ENCODE data around the gene IZUMO1.

The IZUMO1 gene

GRCh38 chr19:48726556-48726955 is 20.2 kb downstream of the IZUMO1 start:
- Histone ChIP-seq H3K36me3 (ENCODE audit: control insufficient read depth, insufficient read depth, low read length) (no peaks in the 10 kb centered on the region), H3K27me3 (replicated peaks; ENCODE audit: control insufficient read depth, insufficient read depth, low read length) (no peaks in the 10 kb centered on the region), H3K4me3 (replicated peaks; ENCODE audit: low read depth, low read length) (no peak overlapping the region)
- no peak for TF ChIP-seq CTCF (IDR thresholded peaks at IDR 0.05; ENCODE audit: insufficient read depth, low read length, poor library complexity, severe bottlenecking)
- DNase-seq (ENCODE audit: extremely low read depth, insufficient read length): no peak

GRCh38 chr19:48724796-48725753 is 21.6 kb downstream of the IZUMO1 start:
- Histone ChIP-seq H3K4me3 (replicated peaks; ENCODE audit: low read depth, low read length) (no peak overlapping the region), H3K36me3 (ENCODE audit: control insufficient read depth, insufficient read depth, low read length) (no peaks in the 10 kb centered on the region), H3K27me3 (replicated peaks; ENCODE audit: control insufficient read depth, insufficient read depth, low read length) (no peaks in the 10 kb centered on the region)
- no peak for DNase-seq (ENCODE audit: extremely low read depth, insufficient read length)
- TF ChIP-seq CTCF (IDR thresholded peaks at IDR 0.05; ENCODE audit: insufficient read depth, low read length, poor library complexity, severe bottlenecking): no peak

GRCh38 chr19:48722196-48722708 is 24.5 kb downstream of the IZUMO1 start:
- Histone ChIP-seq H3K36me3 (ENCODE audit: control insufficient read depth, insufficient read depth, low read length) (no peaks in the 10 kb centered on the region), H3K4me3 (replicated peaks; ENCODE audit: low read depth, low read length) (no peak overlapping the region), H3K27me3 (replicated peaks; ENCODE audit: control insufficient read depth, insufficient read depth, low read length) (no peaks in the 10 kb centered on the region)
- TF ChIP-seq CTCF (IDR thresholded peaks at IDR 0.05; ENCODE audit: insufficient read depth, low read length, poor library complexity, severe bottlenecking): no peak
- DNase-seq (ENCODE audit: extremely low read depth, insufficient read length): no peak

- Histone ChIP-seq H3K36me3 (ENCODE audit: control insufficient read depth, insufficient read depth, low read length) (no peaks in the 10 kb centered on the region), H3K27me3 (replicated peaks; ENCODE audit: control insufficient read depth, insufficient read depth, low read length) (no peaks in the 10 kb centered on the region), H3K4me3 (replicated peaks; ENCODE audit: low read depth, low read length) (peak overlapping the region; percentile 65)
- TF ChIP-seq CTCF (IDR thresholded peaks at IDR 0.05; ENCODE audit: insufficient read depth, low read length, poor library complexity, severe bottlenecking): no peak
- peak; percentile 93 for DNase-seq (ENCODE audit: extremely low read depth, insufficient read length)
These were observed 26.0 kb downstream of the IZUMO1 start for GRCh38 chr19:48720613-48721296.

- Histone ChIP-seq H3K4me3 (replicated peaks; ENCODE audit: low read depth, low read length) (peak overlapping the region; percentile 65), H3K36me3 (ENCODE audit: control insufficient read depth, insufficient read depth, low read length) (no peaks in the 10 kb centered on the region), H3K27me3 (replicated peaks; ENCODE audit: control insufficient read depth, insufficient read depth, low read length) (no peaks in the 10 kb centered on the region)
- no peak for DNase-seq (ENCODE audit: extremely low read depth, insufficient read length)
- TF ChIP-seq CTCF (IDR thresholded peaks at IDR 0.05; ENCODE audit: insufficient read depth, low read length, poor library complexity, severe bottlenecking): no peak
These were observed 26.5 kb downstream of the IZUMO1 start for GRCh38 chr19:48720251-48720612.
